T-helper 17 cell (primary cell): ENCODE data around the gene CENPC. TPM values are rescaled to one million over a fixed set of nuclear protein-coding genes. Genes with fewer than 3 reads are reported as not detected.

ENCODE experiments used
- ATAC-seq: fragments of 150-1000 bp; cut with Tn5 transposase; 2 replicates; pipeline ENCODE4 v1.10.0; 2021; ENCODE audit warnings: mild to moderate bottlenecking, moderate library complexity
- DNase-seq, 3 donors: peaks; one replicate each; pipeline versions ENCODE4 v3.0.0 to v3.0.0-alpha.2; 2020 to 2021
- H3K9me3 ChIP-seq: one replicate; pipeline ENCODE4 v1.7.0; 2013; ENCODE audit warnings: low read length, mild to moderate bottlenecking; ENCODE audit not compliant: control insufficient read depth, poor library complexity, severe bottlenecking
- H3K27ac Mint-ChIP-seq: one replicate; pipeline ENCODE4 v1.8.0; 2022; ENCODE audit warnings: mild to moderate bottlenecking, moderate library complexity, mixed read lengths
- H3K27me3 Mint-ChIP-seq: one replicate; pipeline ENCODE4 v1.8.0; 2022; ENCODE audit warnings: mixed read lengths
- H3K36me3 Mint-ChIP-seq: one replicate; pipeline ENCODE4 v1.8.0; 2022; ENCODE audit warnings: low read depth, mixed read lengths
- H3K4me1 Mint-ChIP-seq: one replicate; pipeline ENCODE4 v1.8.0; 2022; ENCODE audit warnings: mild to moderate bottlenecking, mixed read lengths
- H3K4me3 Mint-ChIP-seq: one replicate; pipeline ENCODE4 v1.8.0; 2022; ENCODE audit warnings: mild to moderate bottlenecking, moderate library complexity, mixed read lengths
- total RNA-seq, 4 donors: library from RNA in 2 of 4; stranded (reverse) in 2 of 4; gene quantifications; one replicate each; pipeline ENCODE4 v1.2.3 and lab custom pipeline; 2022 to 2026

CENPC gene
- total RNA-seq, 2 donors from 2014 or later, result 90.0 to 105 TPM

GRCh38 chr4:67500373-67500772 lies 44.9 kb downstream of the CENPC start:
- H3K27ac Mint-ChIP-seq, result no peak overlapping the region
- no peaks in the 10 kb centered on the region for H3K27me3 Mint-ChIP-seq
- H3K36me3 Mint-ChIP-seq, result peaks cover 21% of the 10 kb centered on the region
- H3K9me3 ChIP-seq, result no peaks in the 10 kb centered on the region
- ATAC-seq, result no peak
- no peak overlapping the region for H3K4me3 Mint-ChIP-seq
- peaks cover 24% of the 10 kb centered on the region for H3K4me1 Mint-ChIP-seq
- DNase-seq, result no peak

GRCh38 chr4:67499799-67500198 lies 45.5 kb downstream of the CENPC start:
- H3K9me3 ChIP-seq, result no peaks in the 10 kb centered on the region
- no peak overlapping the region for H3K27ac Mint-ChIP-seq
- ATAC-seq, result no peak
- no peaks in the 10 kb centered on the region for H3K27me3 Mint-ChIP-seq
- peaks cover 19% of the 10 kb centered on the region for H3K36me3 Mint-ChIP-seq
- no peak for DNase-seq
- peaks cover 24% of the 10 kb centered on the region for H3K4me1 Mint-ChIP-seq
- peak overlapping the region; percentile 37 for H3K4me3 Mint-ChIP-seq

GRCh38 chr4:67483868-67484602 lies 61.3 kb downstream of the CENPC start:
- no peak overlapping the region for H3K27ac Mint-ChIP-seq
- H3K27me3 Mint-ChIP-seq, result no peaks in the 10 kb centered on the region
- H3K4me1 Mint-ChIP-seq, result peaks cover 13% of the 10 kb centered on the region
- no peak overlapping the region for H3K4me3 Mint-ChIP-seq
- no peaks in the 10 kb centered on the region for H3K9me3 ChIP-seq
- H3K36me3 Mint-ChIP-seq, result peaks cover 8% of the 10 kb centered on the region
- DNase-seq (no peak), ATAC-seq (peak; percentile 13)

GRCh38 chr4:67480810-67481209 lies 64.5 kb downstream of the CENPC start:
- Mint-ChIP-seq H3K4me3 (no peak overlapping the region), H3K27ac (no peak overlapping the region), H3K27me3 (no peaks in the 10 kb centered on the region), H3K36me3 (peaks cover 12% of the 10 kb centered on the region), H3K4me1 (peaks cover 13% of the 10 kb centered on the region)
- ATAC-seq (no peak), DNase-seq (no peak)
- no peaks in the 10 kb centered on the region for H3K9me3 ChIP-seq

GRCh38 chr4:67475155-67475554 lies 70.1 kb downstream of the CENPC start:
- no peaks in the 10 kb centered on the region for H3K4me1 Mint-ChIP-seq
- no peak overlapping the region for H3K27ac Mint-ChIP-seq
- ATAC-seq (no peak), DNase-seq (no peak)
- H3K9me3 ChIP-seq, result no peaks in the 10 kb centered on the region
- no peak overlapping the region for H3K4me3 Mint-ChIP-seq
- H3K27me3 Mint-ChIP-seq, result no peaks in the 10 kb centered on the region
- H3K36me3 Mint-ChIP-seq, result peaks cover 8% of the 10 kb centered on the region

- no peak for ATAC-seq
- peak overlapping the region; percentile 25 for H3K27ac Mint-ChIP-seq
- H3K9me3 ChIP-seq, result no peaks in the 10 kb centered on the region
Observed at GRCh38 chr4:67470871-67471270, 74.4 kb downstream of the CENPC start.

GRCh38 chr4:67468830-67469229 lies 76.5 kb downstream of the CENPC start:
- no peak overlapping the region for H3K27ac Mint-ChIP-seq
- DNase-seq (no peak), ATAC-seq (no peak)
- no peak overlapping the region for H3K4me3 Mint-ChIP-seq
- no peaks in the 10 kb centered on the region for H3K27me3 Mint-ChIP-seq
- H3K36me3 Mint-ChIP-seq, result peaks cover 2% of the 10 kb centered on the region
- no peaks in the 10 kb centered on the region for H3K4me1 Mint-ChIP-seq
- H3K9me3 ChIP-seq, result no peaks in the 10 kb centered on the region

More at GRCh38 chr4:67470871-67471270, 74.4 kb downstream of the CENPC start:
- peaks cover 2% of the 10 kb centered on the region for H3K36me3 Mint-ChIP-seq
- no peak overlapping the region for H3K4me3 Mint-ChIP-seq
- H3K27me3 Mint-ChIP-seq, result no peaks in the 10 kb centered on the region
- no peak for DNase-seq
- H3K4me1 Mint-ChIP-seq, result no peaks in the 10 kb centered on the region

- no peak for DNase-seq
- H3K36me3 Mint-ChIP-seq, result no peaks in the 10 kb centered on the region
- ATAC-seq, result no peak
Observed at GRCh38 chr4:67466751-67467150, 78.6 kb downstream of the CENPC start.

GRCh38 chr4:67465763-67466052 lies 79.6 kb downstream of the CENPC start:
- no peaks in the 10 kb centered on the region for H3K4me1 Mint-ChIP-seq
- H3K27ac Mint-ChIP-seq, result peak overlapping the region; percentile 41
- H3K36me3 Mint-ChIP-seq, result peaks cover under 1% of the 10 kb centered on the region

More at GRCh38 chr4:67466751-67467150, 78.6 kb downstream of the CENPC start:
- no peaks in the 10 kb centered on the region for H3K9me3 ChIP-seq
- H3K27ac Mint-ChIP-seq, result no peak overlapping the region
- no peak overlapping the region for H3K4me3 Mint-ChIP-seq
- no peaks in the 10 kb centered on the region for H3K27me3 Mint-ChIP-seq
- H3K4me1 Mint-ChIP-seq, result no peaks in the 10 kb centered on the region

GRCh38 chr4:67465032-67465762 lies 80.1 kb downstream of the CENPC start:
- ATAC-seq (peak; percentile 14), DNase-seq (no peak)
- H3K36me3 Mint-ChIP-seq, result peaks cover 3% of the 10 kb centered on the region
- H3K27me3 Mint-ChIP-seq, result no peaks in the 10 kb centered on the region
- no peaks in the 10 kb centered on the region for H3K9me3 ChIP-seq
- H3K4me1 Mint-ChIP-seq, result no peaks in the 10 kb centered on the region
- H3K4me3 Mint-ChIP-seq, result no peak overlapping the region
- H3K27ac Mint-ChIP-seq, result peak overlapping the region; percentile 41

More at GRCh38 chr4:67465763-67466052, 79.6 kb downstream of the CENPC start:
- no peak overlapping the region for H3K4me3 Mint-ChIP-seq
- DNase-seq (no peak), ATAC-seq (peak; percentile 25)
- no peaks in the 10 kb centered on the region for H3K27me3 Mint-ChIP-seq
- no peaks in the 10 kb centered on the region for H3K9me3 ChIP-seq

- peaks cover 8% of the 10 kb centered on the region for H3K36me3 Mint-ChIP-seq
- H3K9me3 ChIP-seq, result no peaks in the 10 kb centered on the region
- no peaks in the 10 kb centered on the region for H3K27me3 Mint-ChIP-seq
- peak overlapping the region; percentile 11 for H3K27ac Mint-ChIP-seq
- no peak overlapping the region for H3K4me3 Mint-ChIP-seq
- H3K4me1 Mint-ChIP-seq, result peaks cover 2% of the 10 kb centered on the region
- ATAC-seq (no peak), DNase-seq (no peak)
Observed at GRCh38 chr4:67460574-67460973, 84.7 kb downstream of the CENPC start.

GRCh38 chr4:67459164-67459563 lies 86.1 kb downstream of the CENPC start:
- Mint-ChIP-seq H3K27me3 (no peaks in the 10 kb centered on the region), H3K4me1 (peaks cover 2% of the 10 kb centered on the region), H3K27ac (no peak overlapping the region), H3K36me3 (peaks cover 10% of the 10 kb centered on the region), H3K4me3 (no peak overlapping the region)
- ATAC-seq, result no peak
- no peaks in the 10 kb centered on the region for H3K9me3 ChIP-seq
- DNase-seq, result no peak

- H3K4me3 Mint-ChIP-seq, result no peak overlapping the region
- no peak for ATAC-seq
- peaks cover 13% of the 10 kb centered on the region for H3K36me3 Mint-ChIP-seq
- H3K27ac Mint-ChIP-seq, result no peak overlapping the region
- peaks cover 2% of the 10 kb centered on the region for H3K4me1 Mint-ChIP-seq
- no peaks in the 10 kb centered on the region for H3K9me3 ChIP-seq
- DNase-seq, result no peak
- H3K27me3 Mint-ChIP-seq, result no peaks in the 10 kb centered on the region
Observed at GRCh38 chr4:67456577-67457196, 88.6 kb downstream of the CENPC start.
